WTC11 (cell line): ENCODE data around the gene NRG2.

ENCODE experiments used
- ATF1 ChIP-seq: sonication (generic); formaldehyde crosslinking; IDR thresholded peaks from 2 replicates; pipeline ENCODE4 v1.8.1; 2023; ENCODE audit warnings: mild to moderate bottlenecking, moderate library complexity, missing genetic modification reagents
- HMGA2 ChIP-seq: fragments of 250-450 bp; sonication (Bioruptor Pico); IDR thresholded peaks from 2 replicates; pipeline ENCODE4 v1.4.0; 2021; ENCODE audit warnings: mild to moderate bottlenecking, moderate library complexity
- NFYB ChIP-seq: sonication (generic); formaldehyde crosslinking; conservative IDR thresholded peaks from 2 replicates; pipeline ENCODE4 v1.8.0; 2022; ENCODE audit warnings: low read depth, missing genetic modification reagents
- SP1 ChIP-seq: sonication (generic); formaldehyde crosslinking; conservative IDR thresholded peaks from 2 replicates; pipeline ENCODE4 v1.8.1; 2022; ENCODE audit warnings: missing genetic modification reagents
- TCF7 ChIP-seq: sonication (generic); formaldehyde crosslinking; IDR thresholded peaks from 2 replicates; pipeline ENCODE4 v1.8.0; 2022; ENCODE audit warnings: mild to moderate bottlenecking, low read depth, missing genetic modification reagents, moderate library complexity
- TF ChIP-seq, protein P1 (sequence below): sonication (generic); formaldehyde crosslinking; IDR thresholded peaks from 2 replicates; pipeline ENCODE4 v1.8.0; 2022; ENCODE audit warnings: mild to moderate bottlenecking, missing genetic modification reagents
- TF ChIP-seq, protein P2 (sequence below): fragments of 200-600 bp; IDR thresholded peaks from 2 replicates; pipeline ENCODE4 v1.8.0; 2022; ENCODE audit warnings: antibody characterized with exemption
- TF ChIP-seq, protein P3 (sequence below): sonication (generic); formaldehyde crosslinking; IDR thresholded peaks from 2 replicates; pipeline ENCODE4 v1.8.1; 2022; ENCODE audit warnings: low read depth, mild to moderate bottlenecking, moderate library complexity, missing genetic modification reagents, borderline replicate concordance
- TF ChIP-seq, protein P4 (sequence below): sonication (generic); formaldehyde crosslinking; IDR thresholded peaks from 2 replicates; pipeline ENCODE4 v1.8.1; 2023; ENCODE audit warnings: mild to moderate bottlenecking, moderate library complexity, missing genetic modification reagents

DNA sequence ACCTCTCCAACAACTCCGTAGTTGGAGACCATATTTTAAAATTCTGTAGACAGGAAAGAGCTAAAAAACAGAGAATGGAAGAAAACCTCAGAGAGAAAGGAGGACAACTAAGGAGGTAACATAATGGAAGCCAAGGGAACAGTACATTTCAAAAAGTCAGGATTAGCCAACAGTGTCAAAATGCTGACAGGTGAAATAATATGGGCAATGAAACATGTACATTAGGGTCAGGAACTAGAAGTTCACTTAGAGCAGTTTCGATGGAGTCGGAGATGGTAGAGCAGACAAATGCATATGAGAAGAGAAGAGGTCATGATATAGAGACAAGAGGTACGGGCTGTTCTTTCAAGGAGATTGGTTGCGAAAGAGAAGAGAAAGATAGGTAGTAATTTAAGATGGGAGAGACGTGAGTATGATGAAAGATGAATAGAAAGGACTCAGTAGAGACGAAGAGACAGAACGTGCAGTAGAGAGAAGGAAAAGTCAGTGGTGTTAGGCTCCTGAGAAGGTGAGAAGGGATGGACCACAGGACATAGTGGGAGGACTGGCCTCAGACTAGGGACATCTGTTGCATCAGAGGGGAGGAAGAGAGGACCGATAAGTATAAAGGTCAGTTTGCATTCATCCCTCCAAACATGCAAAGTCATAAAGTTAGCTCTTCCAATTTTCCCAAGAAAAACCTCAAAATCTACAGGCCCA, 25.6 kb downstream of the NRG2 start:
- no peak for TF ChIP-seq TCF7 (CRISPR knock-in tag)
- TF ChIP-seq, protein P1, sequence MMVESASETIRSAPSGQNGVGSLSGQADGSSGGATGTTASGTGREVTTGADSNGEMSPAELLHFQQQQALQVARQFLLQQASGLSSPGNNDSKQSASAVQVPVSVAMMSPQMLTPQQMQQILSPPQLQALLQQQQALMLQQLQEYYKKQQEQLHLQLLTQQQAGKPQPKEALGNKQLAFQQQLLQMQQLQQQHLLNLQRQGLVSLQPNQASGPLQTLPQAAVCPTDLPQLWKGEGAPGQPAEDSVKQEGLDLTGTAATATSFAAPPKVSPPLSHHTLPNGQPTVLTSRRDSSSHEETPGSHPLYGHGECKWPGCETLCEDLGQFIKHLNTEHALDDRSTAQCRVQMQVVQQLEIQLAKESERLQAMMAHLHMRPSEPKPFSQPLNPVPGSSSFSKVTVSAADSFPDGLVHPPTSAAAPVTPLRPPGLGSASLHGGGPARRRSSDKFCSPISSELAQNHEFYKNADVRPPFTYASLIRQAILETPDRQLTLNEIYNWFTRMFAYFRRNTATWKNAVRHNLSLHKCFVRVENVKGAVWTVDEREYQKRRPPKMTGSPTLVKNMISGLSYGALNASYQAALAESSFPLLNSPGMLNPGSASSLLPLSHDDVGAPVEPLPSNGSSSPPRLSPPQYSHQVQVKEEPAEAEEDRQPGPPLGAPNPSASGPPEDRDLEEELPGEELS (CRISPR knock-in tag) = no peak
- TF ChIP-seq, protein P2, sequence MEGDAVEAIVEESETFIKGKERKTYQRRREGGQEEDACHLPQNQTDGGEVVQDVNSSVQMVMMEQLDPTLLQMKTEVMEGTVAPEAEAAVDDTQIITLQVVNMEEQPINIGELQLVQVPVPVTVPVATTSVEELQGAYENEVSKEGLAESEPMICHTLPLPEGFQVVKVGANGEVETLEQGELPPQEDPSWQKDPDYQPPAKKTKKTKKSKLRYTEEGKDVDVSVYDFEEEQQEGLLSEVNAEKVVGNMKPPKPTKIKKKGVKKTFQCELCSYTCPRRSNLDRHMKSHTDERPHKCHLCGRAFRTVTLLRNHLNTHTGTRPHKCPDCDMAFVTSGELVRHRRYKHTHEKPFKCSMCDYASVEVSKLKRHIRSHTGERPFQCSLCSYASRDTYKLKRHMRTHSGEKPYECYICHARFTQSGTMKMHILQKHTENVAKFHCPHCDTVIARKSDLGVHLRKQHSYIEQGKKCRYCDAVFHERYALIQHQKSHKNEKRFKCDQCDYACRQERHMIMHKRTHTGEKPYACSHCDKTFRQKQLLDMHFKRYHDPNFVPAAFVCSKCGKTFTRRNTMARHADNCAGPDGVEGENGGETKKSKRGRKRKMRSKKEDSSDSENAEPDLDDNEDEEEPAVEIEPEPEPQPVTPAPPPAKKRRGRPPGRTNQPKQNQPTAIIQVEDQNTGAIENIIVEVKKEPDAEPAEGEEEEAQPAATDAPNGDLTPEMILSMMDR = no peak
- TF ChIP-seq NFYB (CRISPR knock-in tag) = no peak
- no peak for TF ChIP-seq SP1
- TF ChIP-seq HMGA2 (CRISPR knock-in tag) = no peak
- TF ChIP-seq, protein P3, sequence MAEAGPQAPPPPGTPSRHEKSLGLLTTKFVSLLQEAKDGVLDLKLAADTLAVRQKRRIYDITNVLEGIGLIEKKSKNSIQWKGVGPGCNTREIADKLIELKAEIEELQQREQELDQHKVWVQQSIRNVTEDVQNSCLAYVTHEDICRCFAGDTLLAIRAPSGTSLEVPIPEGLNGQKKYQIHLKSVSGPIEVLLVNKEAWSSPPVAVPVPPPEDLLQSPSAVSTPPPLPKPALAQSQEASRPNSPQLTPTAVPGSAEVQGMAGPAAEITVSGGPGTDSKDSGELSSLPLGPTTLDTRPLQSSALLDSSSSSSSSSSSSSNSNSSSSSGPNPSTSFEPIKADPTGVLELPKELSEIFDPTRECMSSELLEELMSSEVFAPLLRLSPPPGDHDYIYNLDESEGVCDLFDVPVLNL (CRISPR knock-in tag) = no peak
- TF ChIP-seq, protein P4, sequence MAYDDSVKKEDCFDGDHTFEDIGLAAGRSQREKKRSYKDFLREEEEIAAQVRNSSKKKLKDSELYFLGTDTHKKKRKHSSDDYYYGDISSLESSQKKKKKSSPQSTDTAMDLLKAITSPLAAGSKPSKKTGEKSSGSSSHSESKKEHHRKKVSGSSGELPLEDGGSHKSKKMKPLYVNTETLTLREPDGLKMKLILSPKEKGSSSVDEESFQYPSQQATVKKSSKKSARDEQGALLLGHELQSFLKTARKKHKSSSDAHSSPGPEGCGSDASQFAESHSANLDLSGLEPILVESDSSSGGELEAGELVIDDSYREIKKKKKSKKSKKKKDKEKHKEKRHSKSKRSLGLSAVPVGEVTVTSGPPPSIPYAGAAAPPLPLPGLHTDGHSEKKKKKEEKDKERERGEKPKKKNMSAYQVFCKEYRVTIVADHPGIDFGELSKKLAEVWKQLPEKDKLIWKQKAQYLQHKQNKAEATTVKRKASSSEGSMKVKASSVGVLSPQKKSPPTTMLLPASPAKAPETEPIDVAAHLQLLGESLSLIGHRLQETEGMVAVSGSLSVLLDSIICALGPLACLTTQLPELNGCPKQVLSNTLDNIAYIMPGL (CRISPR knock-in tag) = no peak
- TF ChIP-seq ATF1 (CRISPR knock-in tag) = no peak
